ENCODE data around the gene ASCL5. TPM values are rescaled to one million over a fixed set of nuclear protein-coding genes. Genes with fewer than 3 reads are reported as not detected.

Gene ASCL5
- total RNA-seq, 2 experiments from 2014 or later, result 0.49 to 0.50 TPM

DNA sequence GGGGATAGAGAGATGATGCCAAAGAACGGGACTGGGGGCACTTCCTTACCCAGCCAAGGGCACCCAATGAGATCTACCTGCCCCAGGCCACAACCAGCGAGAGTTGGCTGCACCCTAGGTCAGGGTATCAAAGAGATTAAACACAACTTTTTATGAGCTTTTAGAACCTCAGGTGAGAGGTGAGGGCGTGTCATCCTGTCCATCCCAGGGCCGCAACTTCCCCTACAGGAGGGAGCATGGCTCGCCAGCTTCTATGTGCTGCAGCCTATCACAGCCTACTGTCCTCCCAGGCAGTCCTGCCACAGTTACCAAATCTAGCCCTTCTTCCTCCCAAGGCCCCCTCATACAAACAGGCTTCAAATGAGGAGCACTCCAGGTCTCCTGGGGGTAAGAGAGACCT, 14.4 kb upstream of the ASCL5 start:
- ChIA-PET CTCF (no interaction called here), POLR2A (interaction anchor here (0.6 kb wide), 1 partner anchor 1087 kb away, joined by 3 read pairs; no protein-coding TSS in a partner anchor)
- H3K36me3 ChIP-seq (ENCODE audit: insufficient read depth, low read length), result peaks cover 59% of the 10 kb centered on the region
- no peak overlapping the region for H3K27ac ChIP-seq (ENCODE audit: low read depth in 1 of 2, low read length in 2 of 2)
- Mint-ChIP-seq H3K9me3 (no peaks in the 10 kb centered on the region), H3K27me3 (no peaks in the 10 kb centered on the region), H3K27ac (no peak overlapping the region), H3K36me3 (ENCODE audit: low read depth) (peaks cover 76% of the 10 kb centered on the region), H3K4me3 (no peak overlapping the region), H3K4me1 (ENCODE audit: low read depth) (no peaks in the 10 kb centered on the region)
- no peak overlapping the region for H3K4me3 ChIP-seq (ENCODE audit: low read length)
- H3K4me1 ChIP-seq (ENCODE audit: insufficient read depth, low read length), result no peaks in the 10 kb centered on the region
- DNase-seq (no peak), ATAC-seq (ENCODE audit: poor library complexity) (no peak)
- H3K9me3 ChIP-seq (ENCODE audit: control insufficient read depth in 1 of 2, insufficient read depth in 1 of 2, low read length in 2 of 2), result no peaks in the 10 kb centered on the region
- no peak for TF ChIP-seq CTCF (IDR thresholded peaks at IDR 0.05)
- intact Hi-C loops (cut with DNase I, micrococcal nuclease), result no loop called here
- H3K27me3 ChIP-seq (ENCODE audit: control insufficient read depth in 1 of 2, insufficient read depth in 2 of 2, low read length in 2 of 2), result no peaks in the 10 kb centered on the region

DNA sequence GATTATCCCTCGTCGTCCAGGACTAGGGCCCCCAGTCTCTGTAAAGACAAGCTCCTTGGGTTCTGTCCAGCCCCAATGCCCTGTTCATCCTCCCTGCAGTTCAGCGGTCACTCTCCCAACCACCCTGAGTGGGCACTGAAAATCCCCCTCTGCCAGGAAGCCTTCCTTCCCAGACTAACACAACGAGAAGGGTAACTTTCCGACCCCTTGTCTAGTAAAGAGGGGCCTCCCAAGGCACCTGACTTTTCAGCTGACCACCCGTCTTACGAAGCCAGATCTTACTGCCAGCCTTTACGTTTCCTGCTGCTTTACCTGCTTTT, 13.9 kb upstream of the ASCL5 start:
- H3K9me3 Mint-ChIP-seq, result no peaks in the 10 kb centered on the region
- Histone ChIP-seq H3K4me1 (ENCODE audit: insufficient read depth, low read length) (no peaks in the 10 kb centered on the region), H3K4me3 (ENCODE audit: low read length) (no peak overlapping the region), H3K27ac (ENCODE audit: low read depth in 1 of 2, low read length in 2 of 2) (no peak overlapping the region), H3K36me3 (ENCODE audit: insufficient read depth, low read length) (peaks cover 57% of the 10 kb centered on the region), H3K27me3 (ENCODE audit: control insufficient read depth in 1 of 2, insufficient read depth in 2 of 2, low read length in 2 of 2) (no peaks in the 10 kb centered on the region), H3K9me3 (ENCODE audit: control insufficient read depth in 1 of 2, insufficient read depth in 1 of 2, low read length in 2 of 2) (no peaks in the 10 kb centered on the region)
- no peak for ATAC-seq (ENCODE audit: poor library complexity)
- H3K4me1 Mint-ChIP-seq (ENCODE audit: low read depth), result no peaks in the 10 kb centered on the region
- no peak for TF ChIP-seq CTCF (IDR thresholded peaks at IDR 0.05)
- ChIA-PET POLR2A (interaction anchor here (0.6 kb wide), 1 partner anchor 1086 kb away, joined by 3 read pairs; no protein-coding TSS in a partner anchor), CTCF (no interaction called here)
- intact Hi-C loops (cut with DNase I, micrococcal nuclease), result no loop called here
- no peaks in the 10 kb centered on the region for H3K27me3 Mint-ChIP-seq
- H3K36me3 Mint-ChIP-seq (ENCODE audit: low read depth), result peaks cover 72% of the 10 kb centered on the region
- H3K27ac Mint-ChIP-seq, result no peak overlapping the region
- H3K4me3 Mint-ChIP-seq, result no peak overlapping the region
- no peak for DNase-seq

GRCh38 chr1:201140235-201140940, 13.4 kb upstream of the ASCL5 start:
- DNase-seq (no peak), ATAC-seq (ENCODE audit: poor library complexity) (no peak)
- Histone ChIP-seq H3K27ac (ENCODE audit: low read depth in 1 of 2, low read length in 2 of 2) (no peak overlapping the region), H3K27me3 (ENCODE audit: control insufficient read depth in 1 of 2, insufficient read depth in 2 of 2, low read length in 2 of 2) (no peaks in the 10 kb centered on the region), H3K36me3 (ENCODE audit: insufficient read depth, low read length) (peaks cover 57% of the 10 kb centered on the region), H3K9me3 (ENCODE audit: control insufficient read depth in 1 of 2, insufficient read depth in 1 of 2, low read length in 2 of 2) (no peaks in the 10 kb centered on the region), H3K4me3 (ENCODE audit: low read length) (no peak overlapping the region), H3K4me1 (ENCODE audit: insufficient read depth, low read length) (no peaks in the 10 kb centered on the region)
- Mint-ChIP-seq H3K4me3 (no peak overlapping the region), H3K27me3 (no peaks in the 10 kb centered on the region), H3K36me3 (ENCODE audit: low read depth) (peaks cover 70% of the 10 kb centered on the region), H3K9me3 (no peaks in the 10 kb centered on the region), H3K27ac (no peak overlapping the region), H3K4me1 (ENCODE audit: low read depth) (no peaks in the 10 kb centered on the region)
- no peak for TF ChIP-seq CTCF (IDR thresholded peaks at IDR 0.05)
- intact Hi-C loops (cut with DNase I, micrococcal nuclease), result no loop called here
- ChIA-PET POLR2A (interaction anchor here (0.6 kb wide), 1 partner anchor 1086 kb away, joined by 3 read pairs; no protein-coding TSS in a partner anchor), CTCF (no interaction called here)

Measured in CD4-positive, alpha-beta T cell (primary cell).